ENCODE results near the gene BTG2. TPM values are rescaled to one million over a fixed set of nuclear protein-coding genes. Genes with fewer than 3 reads are reported as not detected.

The BTG2 gene
- total RNA-seq, 1 experiment from 2014 or later = 2.2 TPM

DNA sequence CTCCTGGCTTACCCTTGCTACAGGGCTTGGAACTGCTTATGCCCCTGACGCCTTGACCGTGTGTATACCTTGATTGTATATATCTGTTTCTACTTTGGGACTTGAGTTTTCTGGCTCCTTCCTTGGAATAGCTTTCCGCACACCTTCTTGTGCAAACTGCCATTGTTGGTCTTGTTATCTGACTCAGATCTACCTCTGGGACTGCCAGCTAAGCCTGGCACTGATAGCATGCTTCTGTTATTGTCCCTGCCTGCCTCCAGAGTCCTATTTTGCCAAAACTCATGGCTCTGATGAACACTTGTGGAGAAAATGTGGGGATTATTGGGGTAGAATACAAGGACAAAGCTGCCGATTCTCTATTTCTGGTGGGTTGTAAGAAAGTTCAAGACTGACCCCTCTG is 30.2 kb downstream of the BTG2 start:
- H3K9me3 ChIP-seq (ENCODE audit: low read length) = no peaks in the 10 kb centered on the region
- H4K20me1 ChIP-seq (ENCODE audit: low read length) = no peaks in the 10 kb centered on the region
- no TSS peak for BruUV-seq (replicated peaks)
- no peak for TF ChIP-seq EZH2phosphoT487 (IDR thresholded peaks at IDR 0.05; ENCODE audit: borderline replicate concordance, low read length)
- TF ChIP-seq, protein P1, sequence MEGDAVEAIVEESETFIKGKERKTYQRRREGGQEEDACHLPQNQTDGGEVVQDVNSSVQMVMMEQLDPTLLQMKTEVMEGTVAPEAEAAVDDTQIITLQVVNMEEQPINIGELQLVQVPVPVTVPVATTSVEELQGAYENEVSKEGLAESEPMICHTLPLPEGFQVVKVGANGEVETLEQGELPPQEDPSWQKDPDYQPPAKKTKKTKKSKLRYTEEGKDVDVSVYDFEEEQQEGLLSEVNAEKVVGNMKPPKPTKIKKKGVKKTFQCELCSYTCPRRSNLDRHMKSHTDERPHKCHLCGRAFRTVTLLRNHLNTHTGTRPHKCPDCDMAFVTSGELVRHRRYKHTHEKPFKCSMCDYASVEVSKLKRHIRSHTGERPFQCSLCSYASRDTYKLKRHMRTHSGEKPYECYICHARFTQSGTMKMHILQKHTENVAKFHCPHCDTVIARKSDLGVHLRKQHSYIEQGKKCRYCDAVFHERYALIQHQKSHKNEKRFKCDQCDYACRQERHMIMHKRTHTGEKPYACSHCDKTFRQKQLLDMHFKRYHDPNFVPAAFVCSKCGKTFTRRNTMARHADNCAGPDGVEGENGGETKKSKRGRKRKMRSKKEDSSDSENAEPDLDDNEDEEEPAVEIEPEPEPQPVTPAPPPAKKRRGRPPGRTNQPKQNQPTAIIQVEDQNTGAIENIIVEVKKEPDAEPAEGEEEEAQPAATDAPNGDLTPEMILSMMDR (conservative IDR thresholded peaks at IDR 0.05; ENCODE audit: low read depth, low read length) = no peak
- no peak for TF ChIP-seq EZH2 (IDR thresholded peaks at IDR 0.05; ENCODE audit: low read length, unreplicated experiment)
- no peak overlapping the region for H2AFZ ChIP-seq (ENCODE audit: low read length)
- H3K4me2 ChIP-seq (ENCODE audit: low read length) = no peak overlapping the region
- H3F3A ChIP-seq (ENCODE audit: low read length, unreplicated experiment) = no peaks in the 10 kb centered on the region
- intact Hi-C loops (cut with micrococcal nuclease) = no loop called here
- no peaks in the 10 kb centered on the region for H3K79me2 ChIP-seq (ENCODE audit: low read length)
- no peak overlapping the region for H3K27ac ChIP-seq (ENCODE audit: low read length)
- no peak for DNase-seq
- H3K4me3 ChIP-seq (ENCODE audit: low read length) = no peak overlapping the region
- H3K9me2 ChIP-seq (replicated peaks; ENCODE audit: low read length) = no peaks in the 10 kb centered on the region
- H3K4me1 ChIP-seq (ENCODE audit: insufficient read depth, low read length) = peaks cover 7% of the 10 kb centered on the region; the same call in 1 of the 2 replicates
- 0 out of 2 replicates have a peak, but pooled peaks cover 2% of the 10 kb centered on the region for H3K27me3 ChIP-seq (ENCODE audit: low read length)
- POLR2A ChIA-PET (ENCODE audit: unreplicated experiment) = no interaction called here
- ATAC-seq = no peak
- CTCF ChIA-PET = interaction anchor here (1.4 kb wide), 2 partner anchors 63 to 68 kb away, joined by 5 to 9 read pairs; no protein-coding TSS in a partner anchor
- H3K36me3 ChIP-seq (ENCODE audit: low read depth, low read length) = no peaks in the 10 kb centered on the region
- no peak overlapping the region for H3K9ac ChIP-seq (ENCODE audit: low read length)

GRCh38 chr1:203336097-203336496 is 30.8 kb downstream of the BTG2 start:
- no peak overlapping the region for H3K9ac ChIP-seq (ENCODE audit: low read length)
- no peaks in the 10 kb centered on the region for H3K36me3 ChIP-seq (ENCODE audit: low read depth, low read length)
- H3K9me3 ChIP-seq (ENCODE audit: low read length) = no peaks in the 10 kb centered on the region
- no peak overlapping the region for H3K4me2 ChIP-seq (ENCODE audit: low read length)
- no peaks in the 10 kb centered on the region for H3K9me2 ChIP-seq (replicated peaks; ENCODE audit: low read length)
- H2AFZ ChIP-seq (ENCODE audit: low read length) = no peak overlapping the region
- H3K4me3 ChIP-seq (ENCODE audit: low read length) = no peak overlapping the region
- peaks cover 5% of the 10 kb centered on the region; the same call in 1 of the 2 replicates for H3K4me1 ChIP-seq (ENCODE audit: insufficient read depth, low read length)
- no TSS peak for BruUV-seq (replicated peaks)
- no peaks in the 10 kb centered on the region for H3K79me2 ChIP-seq (ENCODE audit: low read length)
- H3F3A ChIP-seq (ENCODE audit: low read length, unreplicated experiment) = no peaks in the 10 kb centered on the region
- ChIA-PET CTCF (interaction anchor here (1.4 kb wide), 2 partner anchors 63 to 69 kb away, joined by 5 to 9 read pairs; no protein-coding TSS in a partner anchor), POLR2A (ENCODE audit: unreplicated experiment) (no interaction called here)
- intact Hi-C loops (cut with micrococcal nuclease) = no loop called here
- no peaks in the 10 kb centered on the region for H4K20me1 ChIP-seq (ENCODE audit: low read length)
- 0 out of 2 replicates have a peak, but pooled peaks cover 7% of the 10 kb centered on the region for H3K27me3 ChIP-seq (ENCODE audit: low read length)
- H3K27ac ChIP-seq (ENCODE audit: low read length) = no peak overlapping the region
- DNase-seq = no peak
- TF ChIP-seq EZH2 (IDR thresholded peaks at IDR 0.05; ENCODE audit: low read length, unreplicated experiment) = no peak
- TF ChIP-seq, protein P1 (conservative IDR thresholded peaks at IDR 0.05; ENCODE audit: low read depth, low read length) = no peak
- TF ChIP-seq EZH2phosphoT487 (IDR thresholded peaks at IDR 0.05; ENCODE audit: borderline replicate concordance, low read length) = no peak
- ATAC-seq = no peak

- H4K20me1 ChIP-seq (ENCODE audit: low read length) = no peaks in the 10 kb centered on the region
- no peaks in the 10 kb centered on the region for H3F3A ChIP-seq (ENCODE audit: low read length, unreplicated experiment)
- no peaks in the 10 kb centered on the region for H3K36me3 ChIP-seq (ENCODE audit: low read depth, low read length)
- TF ChIP-seq EZH2phosphoT487 (IDR thresholded peaks at IDR 0.05; ENCODE audit: borderline replicate concordance, low read length) (no peak), EZH2 (IDR thresholded peaks at IDR 0.05; ENCODE audit: low read length, unreplicated experiment) (no peak)
- TF ChIP-seq, protein P1 (conservative IDR thresholded peaks at IDR 0.05; ENCODE audit: low read depth, low read length) = peak; percentile 78
- no peak overlapping the region for H3K4me3 ChIP-seq (ENCODE audit: low read length)
- peak; percentile 35 for ATAC-seq
- DNase-seq = peak; percentile 73
- H2AFZ ChIP-seq (ENCODE audit: low read length) = no peak overlapping the region
- H3K27me3 ChIP-seq (ENCODE audit: low read length) = 0 out of 2 replicates have a peak, but pooled peaks cover 8% of the 10 kb centered on the region
- no peak overlapping the region for H3K9ac ChIP-seq (ENCODE audit: low read length)
- H3K79me2 ChIP-seq (ENCODE audit: low read length) = no peaks in the 10 kb centered on the region
- H3K27ac ChIP-seq (ENCODE audit: low read length) = no peak overlapping the region
- intact Hi-C loops (cut with micrococcal nuclease) = loop anchor here (1.0 kb wide), 1 partner anchor 65 kb away; no protein-coding TSS in a partner anchor
- H3K4me2 ChIP-seq (ENCODE audit: low read length) = no peak overlapping the region
- H3K9me2 ChIP-seq (replicated peaks; ENCODE audit: low read length) = no peaks in the 10 kb centered on the region
- CTCF ChIA-PET = interaction anchor here (0.7 to 0.9 kb wide), 4 partner anchors 32 to 132 kb away, joined by 3 to 11 read pairs (median 5); no protein-coding TSS in a partner anchor
- H3K4me1 ChIP-seq (ENCODE audit: insufficient read depth, low read length) = no peaks in the 10 kb centered on the region; the same call in 1 of the 2 replicates
- no TSS peak for BruUV-seq (replicated peaks)
- POLR2A ChIA-PET (ENCODE audit: unreplicated experiment) = no interaction called here
- no peaks in the 10 kb centered on the region for H3K9me3 ChIP-seq (ENCODE audit: low read length)
Observed at GRCh38 chr1:203338335-203339036, 33.2 kb downstream of the BTG2 start.

Data from PC-3 (cell line).